GM18507 (cell line): Measurements from ENCODE around the gene H2AZ2.

Experiments used
- DNase-seq: peaks from one replicate; pipeline ENCODE4 v3.0.0; 2011; ENCODE audit warnings: low read depth; ENCODE audit not compliant: insufficient read length; ENCODE audit errors: extremely low spot score
- FAIRE-seq: peaks from 2 replicates; lab custom pipeline; 2011; peaks lifted over from hg19 to GRCh38; lab: Jason Lieb, UNC

H2AZ2 gene

GRCh38 chr7:44847920-44848634, at the start of gene H2AZ2:
Gene H2AZ2 (minus strand): TSS chr7:44848087. CDS start chr7:44847971, 116 bp downstream.
- DNase-seq: peak; percentile 93
- FAIRE-seq: peak; percentile 98

GRCh38 chr7:44897309-44897708, 49.4 kb upstream of the H2AZ2 start:
- FAIRE-seq: no peak
- no peak for DNase-seq

GRCh38 chr7:44894888-44895580, 47.1 kb upstream of the H2AZ2 start:
- no peak for DNase-seq
- no peak for FAIRE-seq

- no peak for DNase-seq
- no peak for FAIRE-seq
Measured at GRCh38 chr7:44893710-44894234, 45.9 kb upstream of the H2AZ2 start.

- FAIRE-seq (no peak), DNase-seq (no peak)
Measured at GRCh38 chr7:44891791-44892190, 43.9 kb upstream of the H2AZ2 start.

GRCh38 chr7:44891372-44891771, 43.5 kb upstream of the H2AZ2 start:
- no peak for FAIRE-seq

GRCh38 chr7:44889086-44889781, 41.3 kb upstream of the H2AZ2 start:
- no peak for DNase-seq
- FAIRE-seq: no peak

More at GRCh38 chr7:44891372-44891771, 43.5 kb upstream of the H2AZ2 start:
- no peak for DNase-seq

GRCh38 chr7:44887293-44887692, 39.4 kb upstream of the H2AZ2 start:
- DNase-seq: no peak
- FAIRE-seq: no peak

GRCh38 chr7:44885394-44886317, 37.8 kb upstream of the H2AZ2 start, which contains the start of gene PURB:
Gene PURB (minus strand): TSS chr7:44885530. CDS start chr7:44885348, 182 bp downstream.
- FAIRE-seq (peak; percentile 94), DNase-seq (peak; percentile 90)

GRCh38 chr7:44884621-44885393, 36.9 kb upstream of the H2AZ2 start:
- FAIRE-seq (no peak), DNase-seq (no peak)

GRCh38 chr7:44883961-44884620, 36.2 kb upstream of the H2AZ2 start:
- no peak for FAIRE-seq

GRCh38 chr7:44882899-44883298, 35.0 kb upstream of the H2AZ2 start:
- DNase-seq (no peak), FAIRE-seq (no peak)

More at GRCh38 chr7:44883961-44884620, 36.2 kb upstream of the H2AZ2 start:
- no peak for DNase-seq

GRCh38 chr7:44881610-44882009, 33.7 kb upstream of the H2AZ2 start:
- peak; percentile 36 for FAIRE-seq
- DNase-seq: no peak

- no peak for FAIRE-seq
- DNase-seq: no peak
Measured at GRCh38 chr7:44881066-44881600, 33.2 kb upstream of the H2AZ2 start.

GRCh38 chr7:44880317-44881018, 32.6 kb upstream of the H2AZ2 start:
- no peak for DNase-seq
- FAIRE-seq: peak; percentile 56

GRCh38 chr7:44876393-44876792, 28.5 kb upstream of the H2AZ2 start:
- DNase-seq (no peak), FAIRE-seq (no peak)

GRCh38 chr7:44875241-44875640, 27.4 kb upstream of the H2AZ2 start:
- no peak for DNase-seq
- no peak for FAIRE-seq
